Measurements from ENCODE around the gene MRM3.
"Not testable (repeated sequence)": the region's sequence is repeated elsewhere in the genome, so short reads cannot be mapped to it uniquely, and the experiment has no call there.

MRM3 gene

GRCh38 chr17:828761-829160 lies 46.6 kb downstream of the MRM3 start:
- no peak for DNase-seq

GRCh38 chr17:829614-830013 lies 47.5 kb downstream of the MRM3 start:
- DNase-seq = not testable (repeated sequence)

- DNase-seq = no peak
These were observed 48.2 kb downstream of the MRM3 start for GRCh38 chr17:830381-830780.

GRCh38 chr17:830950-831349 lies 48.8 kb downstream of the MRM3 start:
- peak; percentile 36 for DNase-seq

GRCh38 chr17:834136-834535 lies 52.0 kb downstream of the MRM3 start:
- DNase-seq = no peak

GRCh38 chr17:835263-835662 lies 53.1 kb downstream of the MRM3 start:
- DNase-seq = no peak

- DNase-seq = not testable (repeated sequence)
These were observed 53.6 kb downstream of the MRM3 start for GRCh38 chr17:835721-836120.

GRCh38 chr17:836151-836550 lies 54.0 kb downstream of the MRM3 start:
- no peak for DNase-seq

- DNase-seq = no peak
These were observed 56.3 kb downstream of the MRM3 start for GRCh38 chr17:838486-838885.

GRCh38 chr17:841313-841712 lies 59.2 kb downstream of the MRM3 start:
- no peak for DNase-seq
